ENCODE data around the gene TOLLIP.

DNA sequence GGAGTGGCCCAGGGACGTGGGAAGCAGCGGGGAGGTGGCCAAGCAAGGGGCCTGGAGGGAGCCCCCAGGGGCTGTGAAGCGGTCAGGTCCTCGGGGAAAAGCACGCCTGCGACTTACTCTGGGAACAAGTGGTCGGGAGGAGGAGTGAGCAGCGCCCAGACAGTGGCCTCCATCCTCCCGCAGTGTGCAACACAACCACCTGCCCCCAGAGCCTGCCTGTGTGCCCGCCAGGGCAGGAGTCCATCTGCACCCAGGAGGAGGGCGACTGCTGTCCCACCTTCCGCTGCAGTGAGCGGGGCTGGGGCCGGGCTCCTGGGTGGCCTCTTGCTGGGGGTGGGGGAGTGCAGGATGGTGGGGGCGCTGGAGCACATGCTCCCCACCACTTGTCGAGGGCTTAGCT lies 51.5 kb downstream of the TOLLIP start:
- TF ChIP-seq, protein P1, sequence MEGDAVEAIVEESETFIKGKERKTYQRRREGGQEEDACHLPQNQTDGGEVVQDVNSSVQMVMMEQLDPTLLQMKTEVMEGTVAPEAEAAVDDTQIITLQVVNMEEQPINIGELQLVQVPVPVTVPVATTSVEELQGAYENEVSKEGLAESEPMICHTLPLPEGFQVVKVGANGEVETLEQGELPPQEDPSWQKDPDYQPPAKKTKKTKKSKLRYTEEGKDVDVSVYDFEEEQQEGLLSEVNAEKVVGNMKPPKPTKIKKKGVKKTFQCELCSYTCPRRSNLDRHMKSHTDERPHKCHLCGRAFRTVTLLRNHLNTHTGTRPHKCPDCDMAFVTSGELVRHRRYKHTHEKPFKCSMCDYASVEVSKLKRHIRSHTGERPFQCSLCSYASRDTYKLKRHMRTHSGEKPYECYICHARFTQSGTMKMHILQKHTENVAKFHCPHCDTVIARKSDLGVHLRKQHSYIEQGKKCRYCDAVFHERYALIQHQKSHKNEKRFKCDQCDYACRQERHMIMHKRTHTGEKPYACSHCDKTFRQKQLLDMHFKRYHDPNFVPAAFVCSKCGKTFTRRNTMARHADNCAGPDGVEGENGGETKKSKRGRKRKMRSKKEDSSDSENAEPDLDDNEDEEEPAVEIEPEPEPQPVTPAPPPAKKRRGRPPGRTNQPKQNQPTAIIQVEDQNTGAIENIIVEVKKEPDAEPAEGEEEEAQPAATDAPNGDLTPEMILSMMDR (IDR thresholded peaks at IDR 0.05), result no peak
- no peak for TF ChIP-seq POLR2A (IDR thresholded peaks at IDR 0.05)
